T-helper 2 cell treated with Interferon-gamma antibody and Interleukin-4, amounts not matched to agents 5 μg/mL and 100 μg/mL, for 36 hours (primary cell): ENCODE results near the gene AKT2.

Source experiments
- DNase-seq: peaks from one replicate; pipeline ENCODE4 v3.0.0; 2021; ENCODE audit warnings: low spot score
- H3K27ac Mint-ChIP-seq: one replicate; pipeline ENCODE4 v1.8.0; 2021; ENCODE audit warnings: mild to moderate bottlenecking, mixed read lengths
- H3K27me3 Mint-ChIP-seq: one replicate; pipeline ENCODE4 v1.8.0; 2021; ENCODE audit warnings: low read depth, mixed read lengths
- H3K36me3 Mint-ChIP-seq: one replicate; pipeline ENCODE4 v1.8.0; 2021; ENCODE audit warnings: low read depth, mixed read lengths
- H3K4me1 Mint-ChIP-seq: one replicate; pipeline ENCODE4 v1.8.0; 2021; ENCODE audit warnings: low read depth, mixed read lengths
- H3K4me3 Mint-ChIP-seq: one replicate; pipeline ENCODE4 v1.8.0; 2022; ENCODE audit warnings: mild to moderate bottlenecking, moderate library complexity, mixed read lengths
- H3K9me3 Mint-ChIP-seq: one replicate; pipeline ENCODE4 v1.8.0; 2021; ENCODE audit warnings: mixed read lengths

AKT2 gene

DNA sequence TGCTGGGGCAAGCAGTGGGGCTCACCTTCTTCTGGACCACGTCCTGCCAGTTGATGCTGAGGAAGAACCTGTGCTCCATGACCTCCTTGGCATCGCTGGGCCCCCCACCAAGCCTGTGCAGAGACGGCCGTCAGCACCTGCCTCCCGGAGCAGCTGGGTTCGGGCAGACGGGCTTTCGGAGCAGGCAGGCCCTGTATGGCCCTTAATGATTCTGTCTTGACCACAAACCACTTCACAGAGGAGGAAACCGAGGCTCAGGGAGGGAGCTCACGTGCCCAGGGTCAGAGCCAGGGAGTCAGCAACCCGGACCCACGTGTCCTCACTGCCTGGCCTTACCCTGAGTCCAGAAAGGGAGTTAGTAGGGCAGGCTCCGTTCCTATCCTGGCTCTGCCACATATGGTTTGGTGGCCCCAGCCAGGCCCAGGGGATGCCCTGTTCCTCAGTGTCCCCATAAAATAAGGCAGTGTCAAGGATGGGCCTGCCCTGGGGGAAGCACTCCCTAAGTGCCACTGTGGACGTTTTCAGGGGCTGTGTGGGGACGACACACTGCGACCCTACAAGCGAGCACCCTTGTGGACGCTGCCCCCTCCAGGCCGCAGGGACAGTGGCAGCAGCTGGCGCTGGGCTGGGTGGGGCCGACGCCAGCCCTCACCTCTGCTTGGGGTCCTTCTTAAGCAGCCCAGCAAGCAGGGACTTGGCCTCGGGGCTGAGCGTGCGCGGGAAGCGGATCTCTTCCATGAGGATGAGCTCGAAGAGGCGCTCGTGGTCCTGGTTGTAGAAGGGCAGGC, 49.7 kb downstream of the AKT2 start:
- Mint-ChIP-seq H3K9me3 (no peaks in the 10 kb centered on the region), H3K27ac (no peak overlapping the region), H3K4me3 (no peak overlapping the region), H3K4me1 (no peaks in the 10 kb centered on the region), H3K27me3 (no peaks in the 10 kb centered on the region), H3K36me3 (peaks cover 14% of the 10 kb centered on the region)
- no peak for DNase-seq

DNA sequence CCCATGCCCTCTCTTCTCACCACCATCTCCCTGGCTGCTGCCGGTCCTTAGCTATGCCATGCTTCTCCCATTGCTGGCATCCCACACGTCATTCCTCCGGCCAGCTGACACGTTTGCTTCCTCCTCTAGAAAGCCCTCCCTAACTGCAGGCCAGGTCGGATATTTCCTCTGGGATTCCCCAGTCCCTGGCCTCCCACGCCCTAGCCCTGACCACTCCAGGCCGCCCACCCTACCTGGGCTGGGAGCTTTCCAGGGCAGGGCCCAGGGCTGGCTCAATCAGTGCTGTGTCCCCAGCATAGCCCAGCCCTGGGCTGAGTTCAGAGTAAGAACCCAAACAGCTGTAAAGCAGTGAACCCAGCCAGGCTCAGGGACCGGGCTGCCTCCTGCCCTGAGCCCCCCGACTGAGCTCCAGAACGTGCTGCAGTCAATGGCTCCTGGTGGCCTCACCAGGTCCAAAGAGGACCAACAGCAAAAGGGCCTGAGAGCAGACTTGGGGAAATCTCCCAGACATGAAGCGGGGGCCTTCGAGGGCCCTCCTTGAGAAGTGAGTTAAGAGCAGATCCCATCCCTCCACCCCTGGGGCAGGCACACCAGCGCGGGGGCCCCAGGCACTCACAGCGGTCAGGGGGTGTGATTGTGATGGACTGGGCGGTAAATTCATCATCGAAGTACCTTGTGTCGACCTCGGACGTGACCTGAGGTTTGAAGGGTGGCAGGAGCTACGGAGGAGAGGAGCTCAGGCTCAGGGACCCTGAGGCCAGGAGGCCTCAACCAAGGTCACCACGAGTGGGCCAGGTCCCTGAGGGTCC, 50.5 kb downstream of the AKT2 start:
- H3K4me3 Mint-ChIP-seq: no peak overlapping the region
- peaks cover 14% of the 10 kb centered on the region for H3K36me3 Mint-ChIP-seq
- no peaks in the 10 kb centered on the region for H3K27me3 Mint-ChIP-seq
- H3K27ac Mint-ChIP-seq: no peak overlapping the region
- DNase-seq: no peak
- H3K9me3 Mint-ChIP-seq: no peaks in the 10 kb centered on the region
- no peaks in the 10 kb centered on the region for H3K4me1 Mint-ChIP-seq

DNA sequence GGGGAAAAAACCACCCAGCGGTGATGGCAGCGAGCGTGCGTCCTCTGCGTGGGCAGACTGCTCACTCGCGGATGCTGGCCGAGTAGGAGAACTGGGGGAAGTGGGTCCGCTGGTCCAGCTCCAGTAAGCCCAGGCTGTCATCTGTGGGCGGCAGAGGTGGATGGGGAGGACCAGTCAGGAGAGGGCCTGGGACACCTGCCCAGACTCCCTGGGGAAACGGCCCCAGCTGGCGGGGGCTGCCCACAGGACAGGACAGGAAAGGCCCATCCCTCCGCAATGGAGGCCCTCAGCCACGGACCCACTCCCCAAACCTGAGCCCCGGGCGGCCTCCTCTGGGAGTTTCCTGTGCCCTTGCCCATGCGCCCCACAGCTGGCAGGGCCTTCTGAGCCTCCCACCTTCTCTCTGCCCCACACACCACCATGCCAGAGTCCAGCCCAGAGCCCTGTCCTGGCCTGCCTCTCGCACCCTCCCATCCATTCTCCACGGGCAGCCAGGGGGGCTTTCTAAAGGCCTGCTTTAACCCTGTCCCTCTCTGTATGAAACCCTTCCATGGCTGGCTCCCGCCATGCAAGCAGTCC, 51.2 kb downstream of the AKT2 start:
- DNase-seq: no peak
- H3K4me1 Mint-ChIP-seq: no peaks in the 10 kb centered on the region
- H3K9me3 Mint-ChIP-seq: no peaks in the 10 kb centered on the region
- H3K27me3 Mint-ChIP-seq: no peaks in the 10 kb centered on the region
- peaks cover 14% of the 10 kb centered on the region for H3K36me3 Mint-ChIP-seq
- H3K4me3 Mint-ChIP-seq: no peak overlapping the region
- no peak overlapping the region for H3K27ac Mint-ChIP-seq

DNA sequence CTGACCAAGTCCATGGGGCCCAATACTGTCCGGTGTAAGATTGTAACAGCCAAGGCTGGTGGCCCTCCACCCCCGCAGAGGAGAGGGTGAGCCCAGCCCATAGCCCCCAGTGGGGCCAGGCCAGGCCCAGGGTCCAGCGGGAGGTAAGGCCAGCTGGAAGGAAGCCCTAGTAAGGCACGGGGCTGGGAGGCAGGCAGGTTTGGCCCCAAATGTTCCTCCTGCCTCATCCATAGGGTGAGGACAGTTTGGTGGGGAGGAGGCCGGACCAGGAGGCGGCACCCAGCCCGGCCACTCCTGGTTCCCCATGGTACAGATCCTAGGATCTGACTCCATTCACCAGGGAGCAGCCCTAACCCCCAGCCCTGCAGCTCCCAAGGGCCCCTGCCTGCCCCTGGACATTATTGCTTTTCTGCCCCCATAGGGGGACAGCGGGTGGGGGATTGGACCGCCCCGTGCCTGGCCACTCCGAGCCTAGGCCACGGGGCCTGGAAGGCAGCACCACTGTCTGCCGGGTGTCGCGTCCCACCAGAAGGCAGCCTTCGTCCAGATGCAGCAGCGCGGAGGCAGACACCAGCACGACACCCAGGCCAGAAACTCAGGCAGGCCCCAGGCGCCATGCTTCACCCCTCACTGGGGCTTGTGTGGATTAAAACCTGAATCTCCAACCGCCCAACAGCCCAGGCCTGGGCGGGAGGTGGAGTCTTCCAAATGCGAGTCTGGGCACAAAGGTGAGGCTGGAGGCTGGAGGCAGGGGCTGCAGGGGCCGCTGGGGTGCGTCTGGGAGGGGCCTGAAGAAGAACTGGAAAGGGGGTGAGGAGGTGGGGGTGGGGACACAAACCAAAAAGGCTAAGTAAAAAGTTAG, 52.0 kb downstream of the AKT2 start:
- Mint-ChIP-seq H3K27ac (no peak overlapping the region), H3K9me3 (no peaks in the 10 kb centered on the region), H3K4me1 (no peaks in the 10 kb centered on the region), H3K27me3 (peaks cover 2% of the 10 kb centered on the region), H3K4me3 (no peak overlapping the region), H3K36me3 (peaks cover 13% of the 10 kb centered on the region)
- no peak for DNase-seq

DNA sequence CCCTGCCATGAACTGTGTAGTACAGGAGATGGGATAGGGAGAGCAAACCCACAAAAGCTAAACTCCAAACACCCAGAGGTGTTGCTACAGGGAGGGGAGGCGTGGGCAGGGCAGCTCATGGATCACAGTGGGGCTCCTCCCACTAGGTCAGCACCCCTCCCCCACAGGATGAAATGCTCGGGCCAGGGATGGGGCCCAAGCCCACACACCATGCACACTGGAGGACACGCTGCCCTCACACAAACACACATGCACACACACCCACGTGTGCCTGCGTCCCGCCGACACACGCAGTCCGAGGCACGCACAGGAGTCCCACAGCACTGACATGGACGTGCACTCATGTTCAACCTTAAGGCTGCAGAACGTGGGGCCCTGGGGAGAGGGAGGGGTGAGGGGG, 52.7 kb downstream of the AKT2 start:
- Mint-ChIP-seq H3K9me3 (no peaks in the 10 kb centered on the region), H3K36me3 (peaks cover 8% of the 10 kb centered on the region), H3K4me3 (no peak overlapping the region), H3K4me1 (no peaks in the 10 kb centered on the region), H3K27ac (no peak overlapping the region), H3K27me3 (peaks cover 8% of the 10 kb centered on the region)
- DNase-seq: no peak

DNA sequence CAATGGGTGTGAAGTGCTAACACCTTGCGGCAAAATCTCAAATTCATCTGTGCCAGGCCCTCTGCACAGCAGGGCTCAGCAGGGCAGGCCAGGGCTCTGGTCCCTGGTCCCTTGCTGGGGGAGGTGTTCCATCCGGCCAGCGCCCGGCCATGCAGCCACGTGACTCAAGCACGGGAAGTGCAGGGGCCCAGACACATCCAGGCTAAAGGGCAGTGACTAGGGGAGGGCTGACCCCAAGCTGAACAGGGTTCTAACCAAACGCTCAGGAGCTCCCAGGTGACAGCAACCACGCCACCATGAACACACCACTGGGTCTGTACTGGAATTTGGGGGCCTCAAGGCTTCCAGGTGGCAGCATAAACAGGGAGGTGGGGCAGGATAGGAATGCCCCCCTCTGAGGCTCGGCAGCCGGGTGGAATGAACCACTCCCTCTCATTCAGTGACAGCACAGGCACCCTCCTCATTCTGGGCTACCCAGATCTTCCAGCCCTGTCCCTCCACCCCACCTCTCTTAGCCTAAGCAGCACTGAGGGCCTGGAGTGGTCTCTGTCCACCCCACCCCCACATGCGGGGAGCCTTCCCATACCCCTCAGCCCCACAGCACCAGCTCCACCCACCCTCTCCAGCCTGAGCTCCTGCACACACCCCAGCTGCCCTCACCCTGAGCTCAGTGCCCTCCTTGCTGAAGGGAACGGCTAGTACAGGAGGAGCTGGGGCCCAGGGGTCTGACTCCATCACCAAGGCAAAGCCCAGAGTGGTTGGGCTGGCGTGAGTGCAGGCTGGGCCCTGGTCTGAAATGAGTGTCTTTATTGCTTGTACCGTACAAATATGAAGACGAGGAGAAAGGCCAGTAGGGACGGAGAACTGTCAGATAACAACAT, 53.4 kb downstream of the AKT2 start:
- no peaks in the 10 kb centered on the region for H3K4me1 Mint-ChIP-seq
- no peaks in the 10 kb centered on the region for H3K9me3 Mint-ChIP-seq
- no peak overlapping the region for H3K27ac Mint-ChIP-seq
- DNase-seq: no peak
- H3K4me3 Mint-ChIP-seq: no peak overlapping the region
- peaks cover 14% of the 10 kb centered on the region for H3K27me3 Mint-ChIP-seq
- peaks cover 5% of the 10 kb centered on the region for H3K36me3 Mint-ChIP-seq

DNA sequence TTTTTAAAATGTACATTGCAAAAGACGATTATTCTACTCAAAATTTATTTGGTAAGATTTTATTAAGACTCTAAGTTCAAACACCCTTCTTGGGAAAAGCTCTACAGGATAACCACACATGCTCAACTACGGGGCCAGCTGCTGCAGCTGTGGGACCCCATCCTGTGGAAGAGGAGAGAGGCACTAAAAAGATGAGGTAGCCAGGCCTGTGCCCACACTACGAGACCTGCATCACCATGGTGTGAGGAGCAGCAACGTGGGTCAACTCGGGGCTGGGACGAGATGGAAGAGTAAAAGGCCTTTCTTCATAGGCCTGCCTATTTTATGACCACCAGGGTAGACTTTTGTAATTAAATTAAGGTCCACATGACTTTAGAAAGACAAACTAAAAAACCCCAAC, 54.1 kb downstream of the AKT2 start:
- H3K4me3 Mint-ChIP-seq: no peak overlapping the region
- H3K27ac Mint-ChIP-seq: no peak overlapping the region
- H3K36me3 Mint-ChIP-seq: peaks cover 3% of the 10 kb centered on the region
- no peaks in the 10 kb centered on the region for H3K9me3 Mint-ChIP-seq
- peaks cover 19% of the 10 kb centered on the region for H3K27me3 Mint-ChIP-seq
- DNase-seq: no peak
- H3K4me1 Mint-ChIP-seq: peaks cover under 1% of the 10 kb centered on the region

DNA sequence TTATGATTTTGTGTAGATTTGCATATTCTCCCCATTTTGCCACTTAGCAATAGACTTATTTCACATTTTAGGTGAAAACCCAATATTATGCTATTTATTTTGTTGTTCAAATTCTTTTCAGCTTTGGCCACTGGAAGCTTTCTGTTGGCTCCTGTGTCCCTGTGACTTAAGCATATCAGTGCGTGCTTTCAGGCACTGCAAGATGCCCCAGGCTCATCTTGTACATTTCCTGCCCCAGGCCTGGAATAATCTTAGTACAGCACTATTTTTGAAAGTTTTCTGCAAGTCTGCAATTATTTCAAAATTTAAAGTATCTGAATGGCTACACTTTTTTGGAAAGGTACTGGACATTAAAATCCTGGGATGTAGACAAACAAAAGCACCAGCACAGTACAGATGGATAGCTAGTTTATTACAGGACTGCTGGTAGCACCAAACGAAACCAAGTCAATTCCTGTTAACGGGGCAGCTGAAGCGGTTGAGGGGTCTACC, 55.2 kb downstream of the AKT2 start:
- peaks cover 3% of the 10 kb centered on the region for H3K4me1 Mint-ChIP-seq

DNA sequence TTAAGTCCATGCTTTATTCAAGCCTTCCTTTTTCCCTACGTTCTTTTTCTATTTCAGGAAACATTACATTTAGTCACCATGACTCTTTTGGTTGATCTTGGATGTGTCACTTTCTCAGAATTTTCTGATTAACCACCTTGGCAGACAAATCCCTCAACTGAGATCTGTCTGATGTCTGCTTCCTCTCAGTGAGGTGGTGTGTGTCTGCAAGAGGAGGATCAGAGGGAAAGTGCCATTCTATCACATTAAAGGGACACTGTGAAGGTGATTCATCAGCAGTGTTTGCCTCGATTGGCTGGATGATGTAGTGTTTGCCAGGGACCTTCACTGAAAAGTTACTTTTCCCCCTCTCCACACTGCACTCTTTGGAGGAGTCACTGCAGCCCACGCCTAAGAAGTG, 55.7 kb downstream of the AKT2 start:
- Mint-ChIP-seq H3K9me3 (no peaks in the 10 kb centered on the region), H3K4me3 (no peak overlapping the region), H3K27me3 (peaks cover 35% of the 10 kb centered on the region), H3K36me3 (peaks cover 3% of the 10 kb centered on the region), H3K4me1 (peaks cover 3% of the 10 kb centered on the region), H3K27ac (no peak overlapping the region)
- no peak for DNase-seq

More for the DNA sequence above, 55.2 kb downstream of the AKT2 start:
- no peak overlapping the region for H3K27ac Mint-ChIP-seq
- H3K9me3 Mint-ChIP-seq: no peaks in the 10 kb centered on the region
- H3K36me3 Mint-ChIP-seq: peaks cover 3% of the 10 kb centered on the region
- no peak overlapping the region for H3K4me3 Mint-ChIP-seq
- peaks cover 30% of the 10 kb centered on the region for H3K27me3 Mint-ChIP-seq
- DNase-seq: no peak

DNA sequence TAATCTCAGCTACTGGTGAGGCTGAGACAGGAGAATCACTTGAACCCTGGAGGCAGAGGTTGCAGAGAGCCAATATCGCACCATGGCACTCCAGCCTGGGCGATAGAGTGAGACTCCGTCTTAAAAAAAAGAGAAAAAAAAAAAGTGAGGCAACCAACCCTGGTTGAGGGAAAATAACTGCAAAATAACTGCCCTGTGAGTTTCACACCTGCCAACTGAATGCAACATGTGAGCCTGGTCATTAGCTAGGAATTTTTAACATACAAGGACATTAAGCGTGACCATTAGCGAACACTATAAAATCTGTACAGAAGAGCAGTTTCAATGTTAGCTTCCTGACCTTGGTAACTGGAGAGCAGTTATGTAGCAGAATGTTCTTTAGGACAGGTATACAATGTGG, 56.3 kb downstream of the AKT2 start:
- H3K4me3 Mint-ChIP-seq: no peak overlapping the region
- H3K36me3 Mint-ChIP-seq: no peaks in the 10 kb centered on the region
- no peak overlapping the region for H3K27ac Mint-ChIP-seq
- no peaks in the 10 kb centered on the region for H3K9me3 Mint-ChIP-seq
- DNase-seq: no peak
- peaks cover 3% of the 10 kb centered on the region for H3K4me1 Mint-ChIP-seq
- H3K27me3 Mint-ChIP-seq: peaks cover 40% of the 10 kb centered on the region

DNA sequence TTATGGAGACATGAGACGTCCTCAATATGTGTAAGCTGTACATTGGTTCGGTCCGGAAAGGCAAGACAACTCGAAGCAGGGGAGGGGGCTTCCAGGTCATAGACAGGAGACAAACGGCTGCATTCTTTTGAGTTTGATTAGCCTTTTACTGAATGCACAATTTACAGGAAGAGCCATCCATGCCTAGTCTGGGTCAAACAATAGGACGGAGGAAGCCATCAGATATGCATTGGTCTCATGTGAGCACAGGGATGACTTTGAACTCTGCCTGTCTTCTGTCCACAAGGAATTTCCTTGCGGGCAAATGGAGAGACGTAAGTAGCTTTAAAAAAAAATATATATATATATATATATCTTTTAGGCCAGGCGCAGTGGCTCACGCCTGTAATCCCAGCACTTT, 56.8 kb downstream of the AKT2 start:
- Mint-ChIP-seq H3K4me3 (no peak overlapping the region), H3K27ac (no peak overlapping the region), H3K9me3 (no peaks in the 10 kb centered on the region), H3K4me1 (peaks cover 3% of the 10 kb centered on the region), H3K36me3 (no peaks in the 10 kb centered on the region), H3K27me3 (peaks cover 42% of the 10 kb centered on the region)
- DNase-seq: no peak

DNA sequence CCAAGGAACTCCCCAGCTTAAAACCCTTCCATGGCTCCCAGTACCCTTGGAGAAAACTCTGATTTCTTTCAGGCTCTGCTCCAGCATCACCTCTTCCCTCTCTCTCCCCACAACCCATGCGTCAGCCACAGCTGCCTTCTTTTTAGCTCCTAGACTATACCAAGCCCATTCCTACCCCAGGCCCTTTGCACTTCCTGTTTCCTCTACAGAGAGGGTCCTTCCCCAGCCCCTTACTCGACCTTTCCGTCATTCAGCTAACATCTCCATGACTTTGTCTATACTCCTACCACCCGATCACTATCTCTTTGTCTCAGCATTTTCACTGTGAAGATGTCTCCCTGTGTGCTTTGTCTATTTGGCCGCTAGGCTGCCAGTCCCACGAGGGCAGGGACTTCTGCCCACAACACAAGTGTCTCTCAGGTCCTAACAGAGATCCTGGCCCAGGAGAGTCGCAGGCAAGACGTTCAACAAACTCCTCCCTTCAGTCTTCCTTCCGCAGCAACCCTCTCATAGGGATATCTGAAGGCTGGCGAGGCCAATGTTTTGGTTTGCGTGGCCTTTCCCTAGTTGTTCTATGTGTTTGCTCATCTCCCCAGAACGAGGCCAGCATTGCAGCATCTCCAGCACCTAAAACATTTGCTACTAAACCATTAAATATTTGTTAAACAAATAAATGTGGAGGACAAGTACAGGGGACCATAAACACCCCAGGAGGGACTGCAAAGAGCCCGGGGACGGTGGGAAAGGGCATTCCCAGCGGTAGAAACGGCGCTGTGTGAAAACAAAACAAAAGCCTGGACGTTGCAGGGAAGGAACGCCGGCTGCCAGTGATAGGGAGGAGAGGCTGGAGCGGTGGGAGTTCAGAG, 59.5 kb downstream of the AKT2 start:
- no peak for DNase-seq
- peaks cover 2% of the 10 kb centered on the region for H3K36me3 Mint-ChIP-seq
- H3K27me3 Mint-ChIP-seq: peaks cover 46% of the 10 kb centered on the region
- no peak overlapping the region for H3K27ac Mint-ChIP-seq
- H3K9me3 Mint-ChIP-seq: peaks cover 5% of the 10 kb centered on the region
- H3K4me1 Mint-ChIP-seq: peaks cover 6% of the 10 kb centered on the region
- peak overlapping the region; percentile 1 for H3K4me3 Mint-ChIP-seq
